HG02973 (cell line): ENCODE results near the gene ALG8.
A peak's percentile ranks its signal among the peaks of the same experiment; 100 is the strongest.
"Not testable (repeated sequence)": the region's sequence is repeated elsewhere in the genome, so short reads cannot be mapped to it uniquely, and the experiment has no call there.

Source experiments
- ATAC-seq: cut with Tn5 transposase; IDR thresholded peaks from one replicate; pipeline ENCODE4 v1.9.1; 2021; ENCODE audit warnings: moderate library complexity; ENCODE audit not compliant: unreplicated experiment

ALG8 gene

GRCh38 chr11:78139422-78140391, at the start of gene ALG8:
TSS of gene ALG8 (minus strand) at chr11:78139626. CDS start at chr11:78139588, 38 bp downstream.
- ATAC-seq, result peak; percentile 87

DNA sequence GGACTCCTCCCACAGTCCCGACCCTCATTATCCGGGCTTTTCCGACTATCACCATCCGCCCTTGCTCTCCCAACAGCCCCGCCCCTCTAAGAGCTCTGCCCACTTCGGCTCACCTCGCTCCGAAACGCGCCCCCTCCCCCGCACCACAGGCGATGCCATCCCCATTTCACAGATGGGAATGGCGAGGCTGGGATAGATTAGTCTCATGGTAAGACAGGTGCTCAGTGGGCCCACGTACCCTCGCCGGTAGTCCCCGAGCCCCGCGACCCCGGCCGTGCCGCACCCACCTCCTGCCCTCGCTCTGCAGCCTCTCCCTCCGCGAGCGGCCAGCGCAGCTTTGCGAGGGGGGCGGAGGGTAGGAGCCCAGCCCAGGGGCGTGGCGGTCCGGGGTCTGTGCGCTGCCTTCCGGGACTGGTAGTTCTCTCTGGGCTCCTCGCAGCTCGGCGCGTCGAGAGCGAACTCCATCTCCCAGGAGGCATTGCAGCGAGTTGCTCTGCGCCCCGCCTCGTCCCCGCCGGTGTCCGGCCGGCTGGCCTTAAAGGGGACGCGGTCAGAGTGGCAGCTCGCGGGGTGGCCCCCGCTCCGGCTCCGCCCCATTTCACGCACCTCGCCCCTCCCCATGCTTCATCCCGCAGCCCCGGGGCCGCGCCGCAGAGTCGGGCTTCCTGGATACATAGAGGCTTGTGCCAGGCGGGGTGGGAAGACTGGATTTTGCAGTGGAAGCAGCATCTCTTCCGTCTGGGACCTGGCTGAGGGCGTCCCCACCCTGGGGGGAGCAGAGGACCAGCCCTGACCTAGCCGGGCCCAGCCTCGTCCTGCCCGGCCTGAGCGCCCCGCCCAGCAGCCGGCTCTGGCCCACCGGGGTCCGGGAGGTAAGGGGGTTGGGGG, 49.1 kb upstream of the ALG8 start, which contains the start of the genes KCTD21 and USP35:
Gene KCTD21, minus strand, starts transcription at position 341 of the 888 bp plus-strand sequence. CDS start 14,072 bp downstream, outside the sequence.
Gene USP35, plus strand, starts transcription at position 634 of the 888 bp plus-strand sequence. CDS start 7,327 bp downstream, outside the sequence.
- peak; percentile 96 for ATAC-seq

DNA sequence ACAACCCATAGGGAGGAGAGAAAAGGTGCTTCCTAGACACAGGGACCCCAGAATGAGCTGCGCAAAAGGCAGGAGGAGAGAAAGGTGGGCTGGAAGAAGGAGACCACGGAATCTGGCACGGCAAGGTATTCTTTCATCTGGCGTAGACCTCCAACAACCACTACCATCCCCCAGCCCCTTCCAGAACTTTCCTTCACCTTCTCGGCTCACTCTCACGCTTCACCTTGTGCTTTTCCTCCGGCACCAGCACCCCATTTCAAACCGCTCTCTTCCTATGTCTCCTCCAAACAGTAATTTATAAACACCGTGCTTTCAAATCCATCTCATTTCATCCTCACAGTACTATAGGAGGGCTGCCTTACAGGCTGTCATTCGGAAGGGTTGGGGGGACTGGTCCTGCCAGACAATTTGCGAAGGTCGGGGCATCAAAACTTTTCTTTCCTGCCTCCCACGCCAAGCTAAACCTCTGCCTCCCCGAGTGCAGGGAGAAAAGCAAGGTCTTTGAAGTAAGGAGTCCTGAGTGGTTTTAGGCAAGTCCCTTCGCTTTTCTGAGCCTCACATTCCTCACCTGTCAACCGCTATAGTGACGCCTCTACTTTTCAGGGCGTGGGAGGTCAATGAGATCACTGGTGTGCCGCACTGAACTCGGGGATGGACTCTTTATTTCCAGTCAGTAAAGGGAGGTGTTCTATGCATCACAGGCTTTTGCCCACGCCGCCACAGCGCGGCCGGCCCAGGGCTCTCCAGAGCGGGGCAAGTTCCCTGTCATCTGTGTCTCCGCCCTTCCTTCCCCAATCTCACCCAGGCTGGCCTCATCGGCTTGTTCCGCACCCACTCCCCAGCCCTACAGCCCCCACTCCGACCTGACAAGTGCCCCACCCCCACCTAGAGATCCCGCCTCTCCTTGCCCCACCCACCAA, 48.2 kb upstream of the ALG8 start:
- peak; percentile 17 for ATAC-seq

GRCh38 chr11:78181185-78181584, 41.8 kb upstream of the ALG8 start:
- ATAC-seq, result no peak

DNA sequence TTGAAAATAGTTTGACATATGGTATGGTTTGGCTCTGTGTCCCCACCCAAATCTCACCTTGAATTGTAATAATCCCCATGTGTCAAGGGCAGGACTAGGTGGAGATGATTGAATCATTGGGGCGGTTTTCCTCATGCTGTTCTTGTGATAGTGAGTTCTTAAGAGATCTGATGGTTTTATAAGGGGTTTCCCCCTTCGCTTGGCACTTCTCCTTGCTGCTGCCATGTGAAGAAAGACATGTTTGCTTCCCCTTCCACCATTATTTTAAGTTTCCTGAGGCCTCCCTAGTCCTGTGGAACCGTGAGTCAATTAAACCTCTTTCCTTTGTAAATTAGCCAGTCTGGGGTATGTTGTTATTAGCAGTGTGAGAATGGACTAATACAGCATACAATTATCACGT, 41.3 kb upstream of the ALG8 start:
- no peak for ATAC-seq

GRCh38 chr11:78179459-78180071, 40.1 kb upstream of the ALG8 start:
- no peak for ATAC-seq

- no peak for ATAC-seq
These were observed 37.8 kb upstream of the ALG8 start for GRCh38 chr11:78177216-78177615.

GRCh38 chr11:78176605-78177141, 37.2 kb upstream of the ALG8 start:
- no peak for ATAC-seq

DNA sequence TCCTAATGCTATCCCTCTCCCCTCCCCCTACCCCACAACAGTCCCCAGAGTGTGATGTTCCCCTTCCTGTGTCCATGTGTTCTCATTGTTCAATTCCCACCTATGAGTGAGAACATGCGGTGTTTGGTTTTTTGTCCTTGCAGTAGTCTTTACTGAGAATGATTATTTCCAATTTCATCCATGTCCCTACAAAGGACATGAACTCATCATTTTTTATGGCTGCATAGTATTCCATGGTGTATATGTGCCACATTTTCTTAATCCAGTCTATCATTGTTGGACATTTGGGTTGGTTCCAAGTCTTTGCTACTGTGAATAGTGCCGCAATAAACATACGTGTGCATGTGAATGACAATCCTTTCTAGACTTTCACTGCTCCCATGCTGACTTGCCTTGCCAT, 36.4 kb upstream of the ALG8 start:
- ATAC-seq, result not testable (repeated sequence)

DNA sequence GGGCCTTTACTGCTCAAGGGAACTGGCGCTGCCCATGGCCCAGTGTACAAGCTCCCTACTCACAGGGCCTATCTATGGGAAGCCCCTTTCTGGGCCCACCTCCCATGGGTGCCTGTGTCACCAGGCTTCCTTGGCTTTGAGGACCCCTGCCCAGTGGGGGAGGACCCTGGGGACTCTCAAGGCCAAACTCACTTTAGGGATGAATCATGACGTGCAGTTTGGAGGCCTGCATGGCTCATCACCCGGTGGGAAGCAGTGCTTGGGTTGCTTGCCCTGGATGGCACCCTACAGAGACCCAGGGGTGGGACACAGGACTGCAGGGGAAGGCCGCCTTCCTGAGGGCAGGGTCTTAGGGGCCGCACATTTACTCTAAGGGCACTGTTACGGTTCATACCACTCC, 32.5 kb upstream of the ALG8 start:
- no peak for ATAC-seq

- ATAC-seq, result no peak
These were observed 31.6 kb upstream of the ALG8 start for GRCh38 chr11:78170874-78171549.

GRCh38 chr11:78170413-78170812, 31.0 kb upstream of the ALG8 start:
- no peak for ATAC-seq

- no peak for ATAC-seq
These were observed 29.4 kb upstream of the ALG8 start for GRCh38 chr11:78168539-78169477.

DNA sequence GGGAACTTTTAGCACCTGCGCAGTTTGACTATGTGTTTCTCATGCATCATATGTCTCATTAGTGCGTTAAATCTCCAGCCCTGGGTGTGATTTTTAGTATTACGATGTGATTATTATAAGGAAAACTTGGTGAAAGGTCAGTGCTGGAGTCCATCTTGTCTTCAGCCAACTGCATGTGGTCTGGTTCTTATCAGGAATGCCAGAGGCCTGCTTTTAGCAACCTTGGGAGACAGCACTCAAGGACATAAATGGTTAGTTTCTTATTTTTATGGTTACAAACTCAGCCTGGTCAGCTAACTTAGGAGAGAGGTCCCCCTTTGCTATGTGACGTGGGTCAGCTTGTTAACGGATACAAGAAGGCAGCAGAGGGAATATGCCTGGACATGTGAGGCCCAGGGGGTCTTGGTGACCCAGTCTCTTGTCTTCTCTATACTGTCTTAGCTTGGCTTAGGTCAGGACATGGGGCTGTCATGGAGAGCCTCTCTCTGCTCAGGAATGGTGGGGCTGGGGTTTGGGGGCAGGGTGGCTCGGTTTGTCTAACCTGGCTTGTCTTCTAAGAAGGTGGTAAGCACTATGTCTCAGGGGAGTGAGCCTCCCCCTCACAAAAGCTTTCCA, 27.5 kb upstream of the ALG8 start:
- no peak for ATAC-seq

DNA sequence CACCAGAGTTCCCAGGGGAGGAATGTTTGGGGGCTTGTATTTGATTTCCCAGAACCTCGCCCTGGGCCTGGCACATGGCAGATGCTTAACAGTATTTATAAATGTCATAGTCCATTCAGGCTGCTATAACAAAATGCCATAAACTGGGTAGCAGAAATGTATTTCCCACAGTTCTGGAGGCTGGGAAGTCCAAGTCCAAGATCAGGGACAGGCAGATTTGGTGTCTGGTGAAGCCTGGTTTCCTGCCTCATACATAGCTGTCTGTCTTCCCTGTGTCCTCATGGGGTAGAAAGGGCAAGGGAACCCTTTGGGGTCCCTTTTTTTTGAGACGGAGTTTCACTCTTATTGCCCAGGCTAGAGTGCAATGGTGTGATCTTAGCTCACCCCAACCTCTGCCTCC, 25.0 kb upstream of the ALG8 start:
- no peak for ATAC-seq

- ATAC-seq, result no peak
These were observed 24.4 kb upstream of the ALG8 start for GRCh38 chr11:78163828-78164227.

DNA sequence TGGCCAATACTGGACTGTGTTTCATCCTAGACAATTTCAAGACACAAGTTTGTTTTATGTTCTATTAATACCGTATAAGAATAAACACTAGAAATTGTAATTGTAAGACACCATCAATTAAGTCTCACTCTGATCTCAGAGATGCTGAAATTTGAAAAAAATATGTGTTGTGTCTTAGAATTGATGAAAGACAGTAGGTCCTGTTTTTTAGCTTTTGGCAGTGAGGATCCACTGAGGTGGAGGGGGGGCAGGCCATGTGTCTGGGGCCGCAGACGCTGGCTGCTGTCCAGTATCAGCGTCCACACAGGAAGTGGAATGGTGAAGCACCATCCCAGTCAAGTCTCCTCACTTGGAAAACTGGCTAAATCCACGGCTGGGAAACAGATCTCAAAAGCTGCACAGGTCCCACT, 22.5 kb upstream of the ALG8 start:
- ATAC-seq, result no peak
